GM12891 (cell line): ENCODE measurements around the gene ZFP42.
"Not testable (repeated sequence)": the region's sequence is repeated elsewhere in the genome, so short reads cannot be mapped to it uniquely, and the experiment has no call there.

Experiments used
- DNase-seq: peaks from one replicate; pipeline ENCODE4 v3.0.0; 2011; ENCODE audit warnings: low spot score; ENCODE audit not compliant: insufficient read length
- FAIRE-seq: peaks from 2 replicates; lab custom pipeline; 2011; peaks lifted over from hg19 to GRCh38; lab: Jason Lieb, UNC
- PAX5 ChIP-seq: IDR thresholded peaks from 2 replicates; pipeline ENCODE4 v1.6.1; 2011; ENCODE audit warnings: low read length, moderate library complexity, mild to moderate bottlenecking; ENCODE audit not compliant: insufficient read depth, severe bottlenecking
- POLR2A ChIP-seq: IDR thresholded peaks from 2 replicates; pipeline ENCODE4 v1.6.1; 2011; ENCODE audit warnings: low read depth, low read length, control low read depth
- POLR2AphosphoS5 ChIP-seq: IDR thresholded peaks from 2 replicates; pipeline ENCODE4 v1.6.1; 2011; ENCODE audit warnings: low read depth, low read length, control low read depth
- POU2F2 ChIP-seq: IDR thresholded peaks from 2 replicates; pipeline ENCODE4 v1.6.1; 2011; ENCODE audit warnings: low read depth, mild to moderate bottlenecking, control low read depth, low read length, moderate library complexity
- SPI1 ChIP-seq: IDR thresholded peaks from 2 replicates; pipeline ENCODE4 v1.6.1; 2011; ENCODE audit warnings: low read depth, low read length, control low read depth
- TAF1 ChIP-seq: IDR thresholded peaks from 2 replicates; pipeline ENCODE4 v1.6.1; 2011; ENCODE audit warnings: low read depth, low read length, control low read depth

Gene ZFP42

GRCh38 chr4:187996502-187997177, 1.1 kb downstream of the ZFP42 start:
- TF ChIP-seq SPI1 (no peak), TAF1 (no peak), POLR2A (no peak), POLR2AphosphoS5 (no peak), PAX5 (no peak), POU2F2 (no peak)
- DNase-seq, result no peak
- no peak for FAIRE-seq

GRCh38 chr4:187997991-187998390, 2.4 kb downstream of the ZFP42 start:
- DNase-seq, FAIRE-seq: not testable (repeated sequence)

GRCh38 chr4:187999406-187999932, 3.9 kb downstream of the ZFP42 start:
- FAIRE-seq (no peak), DNase-seq (no peak)
- TF ChIP-seq POLR2AphosphoS5 (no peak), POLR2A (no peak), POU2F2 (no peak), TAF1 (no peak), PAX5 (no peak), SPI1 (no peak)

- TF ChIP-seq SPI1 (no peak), POU2F2 (no peak), PAX5 (no peak), TAF1 (no peak), POLR2A (no peak), POLR2AphosphoS5 (no peak)
- DNase-seq (no peak), FAIRE-seq (no peak)
Observed at GRCh38 chr4:188002323-188002722, 6.8 kb downstream of the ZFP42 start.

GRCh38 chr4:188002751-188003150, 7.2 kb downstream of the ZFP42 start:
- FAIRE-seq (no peak), DNase-seq (no peak)
- TF ChIP-seq SPI1, result no peak
- no peak for TF ChIP-seq POLR2AphosphoS5

- no peak for DNase-seq
- no peak for TF ChIP-seq SPI1
- no peak for TF ChIP-seq POU2F2
- no peak for TF ChIP-seq POLR2AphosphoS5
- TF ChIP-seq PAX5, result no peak
- no peak for TF ChIP-seq POLR2A
- TF ChIP-seq TAF1, result no peak
- FAIRE-seq, result no peak
Observed at GRCh38 chr4:188005561-188005960, 10.0 kb downstream of the ZFP42 start.

GRCh38 chr4:188006285-188006848, 10.8 kb downstream of the ZFP42 start:
- FAIRE-seq (no peak), DNase-seq (no peak)
- TF ChIP-seq TAF1, result no peak
- no peak for TF ChIP-seq PAX5

GRCh38 chr4:188008377-188008776, 12.8 kb downstream of the ZFP42 start:
- DNase-seq (no peak), FAIRE-seq (no peak)
- TF ChIP-seq PAX5, result no peak
- no peak for TF ChIP-seq POU2F2
- TF ChIP-seq TAF1, result no peak
- no peak for TF ChIP-seq POLR2A
- no peak for TF ChIP-seq POLR2AphosphoS5
- no peak for TF ChIP-seq SPI1

- TF ChIP-seq POU2F2, result no peak
- FAIRE-seq (no peak), DNase-seq (no peak)
Observed at GRCh38 chr4:188012426-188012945, 16.9 kb downstream of the ZFP42 start.

- no peak for DNase-seq
- no peak for TF ChIP-seq POU2F2
- TF ChIP-seq POLR2A, result no peak
- no peak for TF ChIP-seq SPI1
- no peak for TF ChIP-seq PAX5
- TF ChIP-seq TAF1, result no peak
- no peak for TF ChIP-seq POLR2AphosphoS5
- FAIRE-seq, result no peak
Observed at GRCh38 chr4:188015025-188015940, 19.7 kb downstream of the ZFP42 start.
